Thyroid gland (tissue), 4 donors: ENCODE measurements around the gene ATP6V1C2.

Source experiments
- POLR2A ChIP-seq, 2 donors: fragments of 450-650 bp; IDR thresholded peaks; one replicate each; pipeline ENCODE4 v1.6.1; 2017; ENCODE audit warnings: antibody characterized with exemption in 2 of 2, mild to moderate bottlenecking in 2 of 2, moderate library complexity in 1 of 2
- TF ChIP-seq, protein P1 (sequence below), 6 experiments: fragments of 200-600 bp in 3 of 6; fragments of 450-650 bp in 3 of 6; sonication (generic) in 3 of 6; IDR thresholded peaks; one replicate each; pipeline ENCODE4 v1.5.1; 2016 to 2019; ENCODE audit warnings: antibody characterized with exemption in 6 of 6, mild to moderate bottlenecking in 2 of 6, inconsistent platforms in 1 of 6, moderate library complexity in 1 of 6

GRCh38 chr2:10811517-10811916 lies 90.1 kb downstream of the ATP6V1C2 start:
- TF ChIP-seq, protein P1, sequence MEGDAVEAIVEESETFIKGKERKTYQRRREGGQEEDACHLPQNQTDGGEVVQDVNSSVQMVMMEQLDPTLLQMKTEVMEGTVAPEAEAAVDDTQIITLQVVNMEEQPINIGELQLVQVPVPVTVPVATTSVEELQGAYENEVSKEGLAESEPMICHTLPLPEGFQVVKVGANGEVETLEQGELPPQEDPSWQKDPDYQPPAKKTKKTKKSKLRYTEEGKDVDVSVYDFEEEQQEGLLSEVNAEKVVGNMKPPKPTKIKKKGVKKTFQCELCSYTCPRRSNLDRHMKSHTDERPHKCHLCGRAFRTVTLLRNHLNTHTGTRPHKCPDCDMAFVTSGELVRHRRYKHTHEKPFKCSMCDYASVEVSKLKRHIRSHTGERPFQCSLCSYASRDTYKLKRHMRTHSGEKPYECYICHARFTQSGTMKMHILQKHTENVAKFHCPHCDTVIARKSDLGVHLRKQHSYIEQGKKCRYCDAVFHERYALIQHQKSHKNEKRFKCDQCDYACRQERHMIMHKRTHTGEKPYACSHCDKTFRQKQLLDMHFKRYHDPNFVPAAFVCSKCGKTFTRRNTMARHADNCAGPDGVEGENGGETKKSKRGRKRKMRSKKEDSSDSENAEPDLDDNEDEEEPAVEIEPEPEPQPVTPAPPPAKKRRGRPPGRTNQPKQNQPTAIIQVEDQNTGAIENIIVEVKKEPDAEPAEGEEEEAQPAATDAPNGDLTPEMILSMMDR (IDR thresholded peaks at IDR 0.05): no peak
- TF ChIP-seq POLR2A (IDR thresholded peaks at IDR 0.05): no peak
